ENCODE results near the gene MPC1.

Gene MPC1

DNA sequence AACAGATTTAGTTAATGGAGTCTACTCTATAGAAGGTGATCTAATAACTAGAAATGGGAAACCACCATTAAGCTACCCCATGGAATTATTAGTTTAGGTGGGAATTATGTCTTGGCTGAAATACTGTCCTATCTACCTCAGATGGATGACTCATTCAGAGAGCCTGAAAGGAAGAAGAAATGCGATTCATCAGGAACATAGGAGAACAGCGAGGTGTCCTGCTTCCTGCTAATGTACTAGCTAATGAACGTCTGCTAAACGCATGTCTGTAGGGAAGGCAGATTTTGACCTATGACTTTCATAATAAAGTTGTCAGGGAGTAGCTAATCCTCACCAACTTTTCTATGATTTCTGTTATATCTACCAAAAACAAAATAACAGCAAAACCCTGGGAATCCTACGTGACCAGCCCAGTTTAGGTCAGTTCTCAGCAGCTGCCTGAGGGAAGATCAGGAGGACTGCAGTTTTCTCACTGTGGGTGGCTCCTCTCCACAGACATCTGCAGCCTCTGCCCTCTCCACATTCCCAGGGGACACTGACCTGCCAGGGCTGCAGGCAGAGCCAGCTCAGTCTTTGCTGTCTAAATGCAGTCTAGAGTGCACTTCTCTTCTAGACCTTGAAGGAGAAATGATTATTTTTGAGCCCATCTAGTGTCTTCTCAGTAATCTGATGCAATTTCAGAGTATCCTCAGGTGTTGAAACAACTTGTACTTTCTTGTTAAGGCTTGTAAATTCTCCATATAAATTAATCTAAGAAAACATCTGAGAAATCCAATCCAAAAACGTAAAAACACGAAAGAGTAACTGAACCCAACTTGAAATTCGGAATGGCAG lies 22.3 kb downstream of the MPC1 start:
- no peak for DNase-seq (ENCODE audit: low read depth)
- no peak overlapping the region for H3K4me3 ChIP-seq (ENCODE audit: low read length)
- TF ChIP-seq, protein P1, sequence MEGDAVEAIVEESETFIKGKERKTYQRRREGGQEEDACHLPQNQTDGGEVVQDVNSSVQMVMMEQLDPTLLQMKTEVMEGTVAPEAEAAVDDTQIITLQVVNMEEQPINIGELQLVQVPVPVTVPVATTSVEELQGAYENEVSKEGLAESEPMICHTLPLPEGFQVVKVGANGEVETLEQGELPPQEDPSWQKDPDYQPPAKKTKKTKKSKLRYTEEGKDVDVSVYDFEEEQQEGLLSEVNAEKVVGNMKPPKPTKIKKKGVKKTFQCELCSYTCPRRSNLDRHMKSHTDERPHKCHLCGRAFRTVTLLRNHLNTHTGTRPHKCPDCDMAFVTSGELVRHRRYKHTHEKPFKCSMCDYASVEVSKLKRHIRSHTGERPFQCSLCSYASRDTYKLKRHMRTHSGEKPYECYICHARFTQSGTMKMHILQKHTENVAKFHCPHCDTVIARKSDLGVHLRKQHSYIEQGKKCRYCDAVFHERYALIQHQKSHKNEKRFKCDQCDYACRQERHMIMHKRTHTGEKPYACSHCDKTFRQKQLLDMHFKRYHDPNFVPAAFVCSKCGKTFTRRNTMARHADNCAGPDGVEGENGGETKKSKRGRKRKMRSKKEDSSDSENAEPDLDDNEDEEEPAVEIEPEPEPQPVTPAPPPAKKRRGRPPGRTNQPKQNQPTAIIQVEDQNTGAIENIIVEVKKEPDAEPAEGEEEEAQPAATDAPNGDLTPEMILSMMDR (conservative IDR thresholded peaks at IDR 0.05; ENCODE audit: low read depth, low read length) = no peak

DNA sequence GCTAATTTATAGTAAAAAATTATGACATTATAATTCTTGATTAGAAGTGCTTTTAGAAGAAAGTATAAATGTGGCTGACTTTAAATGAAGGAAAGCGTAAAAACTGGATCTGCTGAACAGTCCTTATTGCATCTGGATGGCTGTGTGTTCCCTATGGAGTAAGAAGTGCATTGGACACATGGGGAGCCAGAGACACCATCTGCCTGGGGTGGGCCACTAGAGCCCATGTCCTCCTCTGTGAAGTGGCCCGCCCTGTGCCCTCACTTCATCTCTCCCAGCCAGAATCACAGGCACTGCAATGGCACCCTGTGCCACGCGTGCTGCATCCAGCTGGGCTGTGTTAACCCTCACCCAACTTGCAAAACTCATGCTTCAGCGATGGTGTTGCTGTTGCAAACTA lies 27.2 kb downstream of the MPC1 start:
- H3K4me3 ChIP-seq (ENCODE audit: low read length) = no peak overlapping the region
- TF ChIP-seq, protein P1 (conservative IDR thresholded peaks at IDR 0.05; ENCODE audit: low read depth, low read length) = no peak
- no peak for DNase-seq (ENCODE audit: low read depth)

DNA sequence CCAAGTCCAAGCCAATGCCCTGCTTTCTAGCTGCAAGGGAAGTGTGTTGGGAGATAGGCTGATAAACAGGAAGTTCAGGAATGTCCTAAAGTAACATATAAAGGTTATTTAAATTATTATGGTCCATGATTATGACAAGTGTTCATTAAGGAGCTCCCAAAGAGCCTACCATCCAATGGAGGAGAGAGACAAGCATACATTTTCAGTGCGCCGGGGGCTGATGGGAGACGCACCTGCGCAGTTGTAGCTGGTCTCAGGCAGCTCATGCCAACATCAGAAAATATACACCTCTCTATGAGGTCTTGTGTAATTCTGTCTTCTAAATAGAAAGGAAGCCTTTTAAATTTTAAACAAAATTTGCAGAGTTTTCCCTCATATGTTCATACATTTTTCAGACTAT lies 27.8 kb downstream of the MPC1 start:
- no peak overlapping the region for H3K4me3 ChIP-seq (ENCODE audit: low read length)
- TF ChIP-seq, protein P1 (conservative IDR thresholded peaks at IDR 0.05; ENCODE audit: low read depth, low read length) = no peak
- DNase-seq (ENCODE audit: low read depth) = no peak

DNA sequence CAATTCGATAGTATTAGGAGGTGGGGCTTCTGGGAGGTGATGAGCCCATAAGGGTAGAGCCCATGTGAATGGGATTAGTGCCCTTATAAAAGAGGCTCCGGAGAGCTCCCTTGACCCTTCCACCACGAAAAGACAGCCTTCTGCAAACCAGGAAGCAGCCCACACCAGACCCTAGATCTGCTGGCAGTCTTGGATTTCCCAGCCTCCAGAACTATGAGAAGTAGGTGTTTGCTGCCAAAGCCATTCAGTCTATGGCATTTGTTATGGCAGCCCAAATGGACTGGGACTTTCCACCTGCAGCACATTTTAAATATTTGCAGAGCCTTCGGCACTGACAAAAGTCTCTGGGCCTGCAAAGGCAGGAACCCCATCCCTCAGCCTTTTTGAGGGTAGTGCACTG lies 28.6 kb downstream of the MPC1 start:
- H3K4me3 ChIP-seq (ENCODE audit: low read length) = no peak overlapping the region
- DNase-seq (ENCODE audit: low read depth) = no peak
- TF ChIP-seq, protein P1 (conservative IDR thresholded peaks at IDR 0.05; ENCODE audit: low read depth, low read length) = no peak

DNA sequence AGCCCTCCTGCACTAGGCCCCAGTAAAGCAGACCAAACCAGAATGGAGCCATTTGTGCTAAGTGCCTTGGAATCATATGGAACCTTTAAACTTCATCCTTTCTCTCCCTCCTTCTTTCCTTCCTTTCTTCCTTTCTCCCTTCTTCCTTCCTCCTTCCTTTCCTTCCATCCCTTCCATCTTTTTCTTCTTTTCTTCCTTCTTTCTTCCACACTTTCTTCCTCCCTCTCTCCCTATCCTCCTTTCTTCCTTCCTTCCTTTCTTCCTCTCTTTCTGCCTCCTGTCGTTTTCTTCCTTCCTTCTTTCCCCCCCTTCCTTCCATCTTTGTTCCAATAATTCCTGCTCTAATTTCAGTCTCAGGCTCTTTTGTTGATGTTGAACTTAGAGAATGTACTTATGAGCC lies 29.2 kb downstream of the MPC1 start:
- DNase-seq (ENCODE audit: low read depth) = no peak
- H3K4me3 ChIP-seq (ENCODE audit: low read length) = no peak overlapping the region
- TF ChIP-seq, protein P1 (conservative IDR thresholded peaks at IDR 0.05; ENCODE audit: low read depth, low read length) = no peak

DNA sequence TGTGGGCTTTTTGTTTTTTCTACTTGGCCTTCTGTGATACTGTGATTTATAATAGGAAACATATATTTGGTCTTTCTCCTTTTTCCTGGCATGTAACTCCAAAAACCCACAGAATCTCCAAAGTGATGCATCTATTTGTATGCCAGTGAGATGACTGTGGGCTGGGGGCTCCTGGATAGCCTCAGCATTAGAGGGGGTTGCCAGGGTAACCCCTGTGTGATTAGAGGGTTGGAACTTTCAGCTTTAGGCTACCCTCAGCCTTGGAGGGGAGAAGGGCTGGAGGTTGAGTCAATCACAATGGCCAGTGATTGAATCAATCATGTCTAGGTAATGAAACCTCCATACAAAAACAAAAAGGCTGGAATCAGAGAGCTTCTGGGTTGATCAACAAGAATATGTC lies 29.8 kb downstream of the MPC1 start:
- no peak for DNase-seq (ENCODE audit: low read depth)
- TF ChIP-seq, protein P1 (conservative IDR thresholded peaks at IDR 0.05; ENCODE audit: low read depth, low read length) = no peak
- H3K4me3 ChIP-seq (ENCODE audit: low read length) = no peak overlapping the region

DNA sequence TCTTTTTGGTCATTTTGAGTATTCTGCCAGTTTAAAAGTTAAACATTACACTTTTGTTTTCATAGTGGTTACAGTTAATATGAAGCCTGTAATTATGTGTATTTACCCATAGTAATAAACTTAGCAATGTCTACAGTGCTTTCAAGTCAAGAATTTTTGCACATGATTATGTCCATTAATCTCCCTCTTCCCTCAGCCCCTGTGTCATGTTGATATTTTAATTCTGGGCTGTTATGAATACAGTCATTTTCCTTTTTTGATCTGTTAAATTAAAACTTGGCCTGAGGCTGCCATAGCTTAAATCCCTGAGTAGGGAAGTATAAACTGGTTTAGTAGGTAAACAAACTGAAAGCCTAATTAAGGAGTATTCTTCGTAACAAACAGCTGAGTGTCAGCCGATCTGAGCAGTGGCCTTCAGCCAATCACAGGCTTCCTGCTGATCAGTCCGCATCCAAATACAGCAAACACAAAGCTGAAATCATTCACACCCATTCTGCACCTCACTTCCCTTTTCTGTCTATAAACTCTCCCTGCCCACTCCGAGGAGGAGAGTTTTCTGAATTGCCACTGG lies 30.9 kb downstream of the MPC1 start:
- peak overlapping the region; percentile 30 for H3K4me3 ChIP-seq (ENCODE audit: low read length)
- TF ChIP-seq, protein P1 (conservative IDR thresholded peaks at IDR 0.05; ENCODE audit: low read depth, low read length) = no peak
- peak; percentile 67 for DNase-seq (ENCODE audit: low read depth)

All from retinal pigment epithelial cell (primary cell).